ENCODE data around the gene PTPRU.

GRCh38 chr1:29289493-29289892 is 53.2 kb downstream of the PTPRU start:
- TF ChIP-seq CTCF (conservative IDR thresholded peaks at IDR 0.05; ENCODE audit: low read depth, low read length) (no peak), EZH2 (IDR thresholded peaks at IDR 0.05; ENCODE audit: borderline replicate concordance, low read depth, low read length, poor library complexity, severe bottlenecking) (no peak)

All from A673 (cell line).